Esophagus muscularis mucosa (tissue), 4 donors: ENCODE measurements around the gene HSBP1L1. TPM values are rescaled to one million over a fixed set of nuclear protein-coding genes. Genes with fewer than 3 reads are reported as not detected.

Source experiments
- DNase-seq: peaks from one replicate; pipeline ENCODE4 v3.0.0-alpha.2; 2017; ENCODE audit errors: extremely low spot score
- H3K27ac ChIP-seq, 4 donors: fragments of 200-600 bp; sonication (generic); replicated peaks in 1 of 4; 1 replicate in 3 of 4; 2 replicates in 1 of 4; pipeline ENCODE4 v1.5.1; 2016 to 2019; ENCODE audit warnings: mild to moderate bottlenecking in 1 of 4
- H3K27me3 ChIP-seq, 4 donors: fragments of 200-600 bp; sonication (generic); one replicate each; pipeline versions ENCODE4 v1.5.1 to v1.6.0; 2016 to 2019
- H3K36me3 ChIP-seq, 4 donors: fragments of 200-600 bp; sonication (generic); one replicate each; pipeline ENCODE4 v1.5.1; 2016 to 2019
- H3K4me1 ChIP-seq, 4 donors: fragments of 200-600 bp; sonication (generic); one replicate each; pipeline ENCODE4 v1.5.1; 2016 to 2019
- H3K4me3 ChIP-seq, 4 donors: fragments of 200-600 bp; sonication (generic); 1 replicate in 2 of 4; 2 replicates in 2 of 4; pipeline ENCODE4 v1.5.1; 2016 to 2019; ENCODE audit warnings: mild to moderate bottlenecking in 4 of 4, moderate library complexity in 1 of 4
- H3K9me3 ChIP-seq, 4 donors: fragments of 200-600 bp; sonication (generic); 1 replicate in 3 of 4; 2 replicates in 1 of 4; pipeline ENCODE4 v1.5.1; 2016 to 2019
- EP300 ChIP-seq: sonication (generic); formaldehyde crosslinking; IDR thresholded peaks from one replicate; pipeline ENCODE4 v1.6.1; 2017; ENCODE audit warnings: antibody characterized with exemption
- POLR2A ChIP-seq: fragments of 450-650 bp; IDR thresholded peaks from one replicate; pipeline ENCODE4 v1.6.1; 2017; ENCODE audit warnings: antibody characterized with exemption, moderate library complexity, mild to moderate bottlenecking, low read depth
- POLR2AphosphoS5 ChIP-seq, 2 donors: sonication (generic); formaldehyde crosslinking; IDR thresholded peaks; one replicate each; pipeline ENCODE4 v1.6.1; 2017; ENCODE audit warnings: antibody characterized with exemption in 2 of 2
- WGBS: methylation state at CpG from one replicate; pipeline ENCODE4 v1.1.5; 2018; 5-methylcytosine and 5-hydroxymethylcytosine counted together
- intact Hi-C: fragments of 100-400 bp; cut with DNase I; formaldehyde crosslinking; loops from one replicate; pipeline ENCODE4 v1.15.1; 2023
- total RNA-seq, 4 donors: library from RNA; depleted of rRNA; stranded (reverse); fragments of >200 nt; gene quantifications; one replicate each; pipeline versions ENCODE4 v1.1.0 to v1.2.1, GENCODE V29; 2016
- TF ChIP-seq, protein P1 (sequence below), 3 experiments: fragments of 200-600 bp in 2 of 3; fragments of 450-650 bp in 1 of 3; sonication (generic) in 2 of 3; IDR thresholded peaks; one replicate each; pipeline ENCODE4 v1.5.1; 2017 to 2019; ENCODE audit warnings: antibody characterized with exemption in 3 of 3, mild to moderate bottlenecking in 2 of 3, moderate library complexity in 1 of 3

HSBP1L1 gene
- total RNA-seq, 4 donors from 2014 or later = 4.6 to 7.2 (median 6.6) TPM

DNA sequence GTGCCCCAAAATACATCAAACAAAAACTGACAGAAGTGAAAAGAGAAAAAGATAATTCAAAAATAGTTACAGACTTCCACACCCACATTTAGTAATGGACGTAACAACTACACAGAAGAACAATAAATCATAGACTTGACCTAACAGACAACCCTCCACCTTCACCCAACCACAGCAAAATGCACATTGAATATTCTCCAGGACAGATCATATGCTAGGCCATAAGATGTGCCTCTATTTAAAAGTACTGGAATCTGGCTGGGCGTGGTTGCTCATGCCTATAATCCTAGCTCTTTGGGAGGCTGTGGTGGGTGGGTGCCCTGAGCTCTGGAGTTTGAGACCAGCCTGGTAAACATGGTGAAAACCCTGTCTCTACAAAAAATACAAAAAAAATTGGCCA lies 33.0 kb upstream of the HSBP1L1 start:
- intact Hi-C loops = no loop called here
- peaks cover 10 to 56% (median 37%) of the 10 kb centered on the region in 4 donors for H3K36me3 ChIP-seq

DNA sequence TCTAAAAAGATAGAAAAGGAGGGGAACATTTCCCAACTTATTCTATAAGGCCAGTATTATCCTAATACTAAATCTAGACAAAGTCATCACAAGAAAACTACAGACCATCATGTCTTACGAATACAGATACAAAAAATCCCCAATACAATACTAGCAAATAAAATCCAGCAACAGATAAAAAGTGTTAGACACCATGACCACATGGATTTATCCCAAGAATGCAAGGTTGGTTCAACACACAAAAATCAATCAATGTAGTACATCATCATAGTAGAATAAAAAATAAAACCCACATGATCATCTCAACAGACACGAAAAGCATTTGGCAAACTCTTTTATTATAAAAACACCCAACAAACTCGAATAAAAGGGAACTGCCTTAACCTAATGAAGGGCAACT lies 31.5 kb upstream of the HSBP1L1 start:
- Histone ChIP-seq H3K4me1 (peaks cover 0 to 6% (median 4%) of the 10 kb centered on the region in 4 donors), H3K36me3 (peaks cover 10 to 59% (median 41%) of the 10 kb centered on the region in 4 donors), H3K27ac (no peak overlapping the region), H3K27me3 (no peaks in the 10 kb centered on the region), H3K9me3 (peaks cover 3 to 50% (median 30%) of the 10 kb centered on the region in 4 donors), H3K4me3 (no peak overlapping the region)
- intact Hi-C loops = no loop called here
- DNase-seq = no peak
- TF ChIP-seq POLR2AphosphoS5 (IDR thresholded peaks at IDR 0.05) (no peak), POLR2A (no peak), EP300 (no peak)
- TF ChIP-seq, protein P1, sequence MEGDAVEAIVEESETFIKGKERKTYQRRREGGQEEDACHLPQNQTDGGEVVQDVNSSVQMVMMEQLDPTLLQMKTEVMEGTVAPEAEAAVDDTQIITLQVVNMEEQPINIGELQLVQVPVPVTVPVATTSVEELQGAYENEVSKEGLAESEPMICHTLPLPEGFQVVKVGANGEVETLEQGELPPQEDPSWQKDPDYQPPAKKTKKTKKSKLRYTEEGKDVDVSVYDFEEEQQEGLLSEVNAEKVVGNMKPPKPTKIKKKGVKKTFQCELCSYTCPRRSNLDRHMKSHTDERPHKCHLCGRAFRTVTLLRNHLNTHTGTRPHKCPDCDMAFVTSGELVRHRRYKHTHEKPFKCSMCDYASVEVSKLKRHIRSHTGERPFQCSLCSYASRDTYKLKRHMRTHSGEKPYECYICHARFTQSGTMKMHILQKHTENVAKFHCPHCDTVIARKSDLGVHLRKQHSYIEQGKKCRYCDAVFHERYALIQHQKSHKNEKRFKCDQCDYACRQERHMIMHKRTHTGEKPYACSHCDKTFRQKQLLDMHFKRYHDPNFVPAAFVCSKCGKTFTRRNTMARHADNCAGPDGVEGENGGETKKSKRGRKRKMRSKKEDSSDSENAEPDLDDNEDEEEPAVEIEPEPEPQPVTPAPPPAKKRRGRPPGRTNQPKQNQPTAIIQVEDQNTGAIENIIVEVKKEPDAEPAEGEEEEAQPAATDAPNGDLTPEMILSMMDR (IDR thresholded peaks at IDR 0.05) = no peak
- WGBS = 92% methylated on average over 3 of the region's 3 CpGs

More for the DNA sequence above, 33.0 kb upstream of the HSBP1L1 start:
- Histone ChIP-seq H3K9me3 (peaks cover 3 to 50% (median 30%) of the 10 kb centered on the region in 4 donors), H3K4me3 (no peak overlapping the region), H3K27ac (no peak overlapping the region), H3K27me3 (no peaks in the 10 kb centered on the region), H3K4me1 (peaks cover 0 to 6% (median 4%) of the 10 kb centered on the region in 4 donors)
- TF ChIP-seq, protein P1 (IDR thresholded peaks at IDR 0.05) = no peak
- TF ChIP-seq POLR2AphosphoS5 (IDR thresholded peaks at IDR 0.05) (no peak), EP300 (no peak), POLR2A (no peak)
- DNase-seq = no peak
- 93% methylated on average over 2 of the region's 2 CpGs for WGBS

DNA sequence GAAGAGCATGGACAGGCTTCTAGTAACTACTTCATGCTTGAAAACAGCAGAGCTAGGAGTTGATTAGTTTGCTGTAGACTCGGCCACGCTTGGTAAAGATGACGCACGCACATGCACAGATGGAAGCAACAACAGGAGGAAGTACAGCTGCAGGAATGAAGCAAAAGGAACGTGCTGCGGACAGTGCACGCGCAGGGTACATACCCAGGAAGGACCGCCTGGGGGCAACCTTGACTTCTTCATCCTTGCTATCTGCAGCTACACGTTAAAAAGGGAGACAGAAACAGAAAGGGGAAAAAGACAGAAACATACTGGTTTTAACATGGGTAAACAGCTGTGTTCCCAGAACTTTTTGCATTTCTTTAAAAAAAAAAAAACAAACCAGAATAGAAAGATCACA lies 30.7 kb upstream of the HSBP1L1 start:
- no peak overlapping the region for H3K27ac ChIP-seq
- intact Hi-C loops = no loop called here
- no peaks in the 10 kb centered on the region for H3K27me3 ChIP-seq
- peaks cover 3 to 48% (median 26%) of the 10 kb centered on the region in 4 donors for H3K9me3 ChIP-seq
- no peak for DNase-seq
- 81% methylated on average over 10 of the region's 10 CpGs for WGBS
- TF ChIP-seq, protein P1 (IDR thresholded peaks at IDR 0.05) = no peak
- no peak for TF ChIP-seq POLR2A
- no peak for TF ChIP-seq POLR2AphosphoS5 (IDR thresholded peaks at IDR 0.05)
- TF ChIP-seq EP300 = no peak
- peaks cover 10 to 59% (median 37%) of the 10 kb centered on the region in 4 donors for H3K36me3 ChIP-seq
- H3K4me1 ChIP-seq = peaks cover 1 to 11% (median 7%) of the 10 kb centered on the region in 4 donors
- H3K4me3 ChIP-seq = no peak overlapping the region

DNA sequence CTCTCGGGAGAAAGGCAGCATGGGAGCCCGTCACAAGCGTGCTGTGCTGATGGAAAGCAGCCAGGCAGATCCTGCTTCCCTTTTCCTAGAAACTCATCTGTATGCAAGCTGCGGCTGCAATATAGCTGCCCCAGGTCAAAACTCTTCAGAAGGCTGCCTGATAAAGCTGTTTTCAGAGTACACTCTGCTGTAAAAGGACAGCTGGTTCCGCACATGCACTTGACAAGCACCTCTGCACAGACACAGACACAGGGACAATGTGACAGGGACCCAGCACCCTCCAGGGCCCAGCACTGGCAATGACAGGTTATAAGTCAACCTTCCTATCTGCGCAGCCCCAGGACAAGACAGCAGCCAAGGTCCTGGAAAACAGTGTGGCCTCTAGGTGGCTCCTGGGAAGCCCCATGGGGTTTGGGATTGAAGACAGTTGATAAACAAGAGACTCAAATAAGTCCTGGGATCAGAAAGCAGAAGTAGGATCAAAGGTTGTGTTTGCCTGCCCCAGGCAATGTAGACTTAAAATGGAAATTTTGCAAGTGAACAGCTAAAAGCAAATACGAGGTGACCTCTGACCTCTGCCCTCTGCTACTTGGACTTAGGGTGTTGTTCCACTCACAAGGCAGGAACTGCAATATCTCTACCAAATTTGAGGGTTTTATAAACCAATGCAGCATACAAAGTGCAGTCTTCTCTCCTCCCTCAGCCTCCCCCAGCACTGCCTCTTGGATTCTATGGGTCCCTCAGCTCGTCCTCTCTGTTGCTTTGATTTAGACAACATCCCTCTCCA lies 29.9 kb upstream of the HSBP1L1 start:
- H3K9me3 ChIP-seq = peaks cover 3 to 40% (median 19%) of the 10 kb centered on the region in 4 donors
- WGBS = 75% methylated on average over 8 of the region's 8 CpGs
- H3K4me1 ChIP-seq = peaks cover 3 to 17% (median 12%) of the 10 kb centered on the region in 4 donors
- DNase-seq = no peak
- H3K36me3 ChIP-seq = peaks cover 5 to 52% (median 29%) of the 10 kb centered on the region in 4 donors
- no peaks in the 10 kb centered on the region for H3K27me3 ChIP-seq
- TF ChIP-seq POLR2AphosphoS5 (IDR thresholded peaks at IDR 0.05) (no peak), POLR2A (no peak), EP300 (no peak)
- TF ChIP-seq, protein P1 (IDR thresholded peaks at IDR 0.05) = no peak
- H3K27ac ChIP-seq = no peak overlapping the region
- intact Hi-C loops = no loop called here
- H3K4me3 ChIP-seq = no peak overlapping the region
